GM10266 (cell line): ENCODE measurements around the gene DNASE2.

ENCODE experiments used
- DNase-seq: peaks from one replicate; pipeline ENCODE4 v3.0.0; 2012; ENCODE audit errors: extremely low spot score
- CTCF ChIP-seq: IDR thresholded peaks from 2 replicates; pipeline ENCODE4 v1.5.1; 2012; ENCODE audit warnings: mild to moderate bottlenecking, low read depth; ENCODE audit not compliant: control insufficient read depth, insufficient read depth; ENCODE audit errors: missing control alignments

DNASE2 gene

GRCh38 chr19:12866416-12867119 is 14.7 kb downstream of the DNASE2 start:
- no peak for DNase-seq
- no peak for TF ChIP-seq CTCF

- DNase-seq = no peak
- TF ChIP-seq CTCF = no peak
Observed at GRCh38 chr19:12865746-12866415, 15.4 kb downstream of the DNASE2 start.

- no peak for DNase-seq
- no peak for TF ChIP-seq CTCF
Observed at GRCh38 chr19:12864721-12865715, 16.2 kb downstream of the DNASE2 start.

- TF ChIP-seq CTCF = no peak
- DNase-seq = no peak
Observed at GRCh38 chr19:12864143-12864542, 17.1 kb downstream of the DNASE2 start.

GRCh38 chr19:12859546-12859945 is 21.7 kb downstream of the DNASE2 start:
- TF ChIP-seq CTCF = no peak
- no peak for DNase-seq

- DNase-seq = no peak
- no peak for TF ChIP-seq CTCF
Observed at GRCh38 chr19:12858041-12858928, 23.0 kb downstream of the DNASE2 start.
